D721Med (cell line): ENCODE measurements around the gene TCIRG1.

ENCODE experiments used
- DNase-seq: peaks from one replicate; pipeline ENCODE4 v3.0.0; 2011; ENCODE audit warnings: low spot score; ENCODE audit not compliant: insufficient read length
- FAIRE-seq: peaks from 2 replicates; lab custom pipeline; 2011; peaks lifted over from hg19 to GRCh38; lab: Jason Lieb, UNC
- CTCF ChIP-seq: IDR thresholded peaks from 2 replicates; pipeline ENCODE4 v1.5.1; 2012; ENCODE audit warnings: mild to moderate bottlenecking, control low read depth; ENCODE audit not compliant: insufficient read depth; ENCODE audit errors: missing control alignments

TCIRG1 gene

GRCh38 chr11:68044898-68045351 lies 6.1 kb downstream of the TCIRG1 start:
- no peak for DNase-seq
- no peak for FAIRE-seq
- TF ChIP-seq CTCF = no peak

GRCh38 chr11:68047437-68048290 lies 8.8 kb downstream of the TCIRG1 start:
- FAIRE-seq = no peak
- no peak for TF ChIP-seq CTCF
- peak; percentile 21 for DNase-seq

GRCh38 chr11:68048681-68049508 lies 10.1 kb downstream of the TCIRG1 start:
- TF ChIP-seq CTCF = no peak
- no peak for FAIRE-seq
- peak; percentile 11 for DNase-seq

DNA sequence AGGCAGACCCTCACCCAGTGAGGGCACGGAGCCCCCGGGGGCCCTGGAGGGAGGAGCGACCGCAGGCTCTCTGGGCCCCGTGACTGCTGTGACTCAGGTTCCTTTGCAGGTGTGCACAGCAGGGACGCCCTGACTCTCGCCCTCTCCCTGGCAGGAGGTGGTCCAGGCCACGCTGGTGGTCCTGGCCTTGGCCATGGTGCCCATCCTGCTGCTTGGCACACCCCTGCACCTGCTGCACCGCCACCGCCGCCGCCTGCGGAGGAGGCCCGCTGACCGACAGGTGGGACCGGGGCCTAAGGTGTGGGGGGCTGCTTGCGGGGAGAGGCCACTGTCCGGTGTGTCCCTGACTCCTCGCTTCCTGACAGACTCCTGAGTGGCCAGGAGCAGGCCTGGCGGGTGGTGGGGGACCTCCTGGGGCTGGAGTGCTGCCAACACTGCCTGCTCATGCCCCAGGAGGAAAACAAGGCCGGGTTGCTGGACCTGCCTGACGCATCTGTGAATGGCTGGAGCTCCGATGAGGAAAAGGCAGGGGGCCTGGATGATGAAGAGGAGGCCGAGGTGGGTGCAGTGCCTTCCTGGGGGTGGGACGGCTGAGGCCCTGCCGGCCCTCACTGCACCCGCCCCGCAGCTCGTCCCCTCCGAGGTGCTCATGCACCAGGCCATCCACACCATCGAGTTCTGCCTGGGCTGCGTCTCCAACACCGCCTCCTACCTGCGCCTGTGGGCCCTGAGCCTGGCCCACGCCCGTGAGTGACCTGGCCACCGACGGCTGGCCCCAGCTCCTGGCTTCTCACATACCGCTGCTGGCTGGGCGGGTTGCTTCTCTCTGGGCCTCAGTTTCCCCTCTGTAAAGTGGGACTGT lies 10.9 kb downstream of the TCIRG1 start:
- no peak for FAIRE-seq
- DNase-seq = peak; percentile 12
- no peak for TF ChIP-seq CTCF

GRCh38 chr11:68050371-68050841 lies 11.6 kb downstream of the TCIRG1 start:
- DNase-seq = no peak
- no peak for FAIRE-seq
- TF ChIP-seq CTCF = no peak
